HepG2 (cell line): Measurements from ENCODE around the gene P4HB.
A peak's percentile ranks its signal among the peaks of the same experiment; 100 is the strongest.

Source experiments
- EZH2 ChIP-seq: conservative IDR thresholded peaks from 2 replicates; pipeline ENCODE4 v1.6.1; 2012; ENCODE audit warnings: mild to moderate bottlenecking, low read depth, low read length, moderate library complexity
- MAFF ChIP-seq: IDR thresholded peaks from 2 replicates; pipeline ENCODE4 v1.6.1; 2011; ENCODE audit warnings: low read depth, low read length, improper control_type of control experiment
- ZNF749 ChIP-seq: sonication (generic); formaldehyde crosslinking; IDR thresholded peaks from 2 replicates; pipeline ENCODE4 v1.8.0; 2022; ENCODE audit warnings: mild to moderate bottlenecking, missing genetic modification reagents, moderate library complexity, borderline replicate concordance
- TF ChIP-seq, protein P1 (sequence below): sonication (generic); formaldehyde crosslinking; IDR thresholded peaks from 2 replicates; pipeline ENCODE4 v1.5.0; 2020; ENCODE audit warnings: mild to moderate bottlenecking, missing genetic modification reagents, moderate library complexity

DNA sequence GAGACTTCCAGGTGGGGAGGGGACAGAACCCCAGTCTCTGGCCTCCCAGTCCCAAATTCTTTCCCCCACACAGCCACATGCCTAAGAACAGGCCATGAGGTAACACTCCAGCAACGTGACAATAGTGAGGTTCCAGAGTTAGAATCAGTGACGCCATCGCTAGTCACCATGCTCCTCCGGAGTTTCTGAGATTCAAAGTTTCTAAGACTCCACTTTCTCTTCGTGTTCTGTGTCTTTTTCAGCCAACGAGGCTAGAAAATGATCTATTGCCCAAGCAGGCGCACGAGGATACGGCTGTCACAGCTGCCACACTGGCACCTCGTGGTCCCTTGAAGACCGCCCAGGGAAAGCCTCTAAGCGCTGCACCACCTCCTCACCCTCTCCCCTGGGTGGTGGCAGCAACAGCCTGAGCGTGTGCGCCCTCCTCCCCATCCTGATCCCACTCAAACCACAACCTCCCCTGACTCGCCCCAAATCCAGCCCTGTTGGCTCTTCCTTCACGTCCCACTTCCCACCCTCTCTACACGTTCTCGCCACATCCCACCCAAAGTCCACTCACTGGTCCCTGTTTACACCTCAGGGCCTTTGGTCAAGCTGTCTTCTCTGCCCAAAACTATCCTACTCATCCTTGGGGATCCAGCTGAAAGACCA lies 28.3 kb downstream of the P4HB start:
- TF ChIP-seq EZH2 (no peak), MAFF (no peak), ZNF749 (peak; percentile 26; the same call in 1 of the 2 replicates)
- TF ChIP-seq, protein P1, sequence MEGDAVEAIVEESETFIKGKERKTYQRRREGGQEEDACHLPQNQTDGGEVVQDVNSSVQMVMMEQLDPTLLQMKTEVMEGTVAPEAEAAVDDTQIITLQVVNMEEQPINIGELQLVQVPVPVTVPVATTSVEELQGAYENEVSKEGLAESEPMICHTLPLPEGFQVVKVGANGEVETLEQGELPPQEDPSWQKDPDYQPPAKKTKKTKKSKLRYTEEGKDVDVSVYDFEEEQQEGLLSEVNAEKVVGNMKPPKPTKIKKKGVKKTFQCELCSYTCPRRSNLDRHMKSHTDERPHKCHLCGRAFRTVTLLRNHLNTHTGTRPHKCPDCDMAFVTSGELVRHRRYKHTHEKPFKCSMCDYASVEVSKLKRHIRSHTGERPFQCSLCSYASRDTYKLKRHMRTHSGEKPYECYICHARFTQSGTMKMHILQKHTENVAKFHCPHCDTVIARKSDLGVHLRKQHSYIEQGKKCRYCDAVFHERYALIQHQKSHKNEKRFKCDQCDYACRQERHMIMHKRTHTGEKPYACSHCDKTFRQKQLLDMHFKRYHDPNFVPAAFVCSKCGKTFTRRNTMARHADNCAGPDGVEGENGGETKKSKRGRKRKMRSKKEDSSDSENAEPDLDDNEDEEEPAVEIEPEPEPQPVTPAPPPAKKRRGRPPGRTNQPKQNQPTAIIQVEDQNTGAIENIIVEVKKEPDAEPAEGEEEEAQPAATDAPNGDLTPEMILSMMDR (CRISPR knock-in tag) = peak; percentile 36
